Astrocyte of the spinal cord (primary cell): ENCODE measurements around the gene SPIN1.

Experiments
- DNase-seq: peaks from one replicate; pipeline ENCODE4 v3.0.0; 2011; ENCODE audit warnings: low read depth, low spot score
- H3K4me3 ChIP-seq: 2 replicates; pipeline ENCODE4 v1.5.1; 2011; ENCODE audit warnings: low read depth, mild to moderate bottlenecking, low read length, moderate library complexity
- in situ Hi-C: cut with HindIII; loops from 2 replicates; pipeline ENCODE4 v1.10.0; 2017; ENCODE audit warnings: low sequenced_read_pairs
- TF ChIP-seq, protein P1 (sequence below): IDR thresholded peaks from 2 replicates; pipeline ENCODE4 v1.5.1; 2012; ENCODE audit warnings: low read depth, mild to moderate bottlenecking, low read length, inconsistent platforms

SPIN1 gene

GRCh38 chr9:88433583-88434255 is 45.5 kb downstream of the SPIN1 start:
- TF ChIP-seq, protein P1, sequence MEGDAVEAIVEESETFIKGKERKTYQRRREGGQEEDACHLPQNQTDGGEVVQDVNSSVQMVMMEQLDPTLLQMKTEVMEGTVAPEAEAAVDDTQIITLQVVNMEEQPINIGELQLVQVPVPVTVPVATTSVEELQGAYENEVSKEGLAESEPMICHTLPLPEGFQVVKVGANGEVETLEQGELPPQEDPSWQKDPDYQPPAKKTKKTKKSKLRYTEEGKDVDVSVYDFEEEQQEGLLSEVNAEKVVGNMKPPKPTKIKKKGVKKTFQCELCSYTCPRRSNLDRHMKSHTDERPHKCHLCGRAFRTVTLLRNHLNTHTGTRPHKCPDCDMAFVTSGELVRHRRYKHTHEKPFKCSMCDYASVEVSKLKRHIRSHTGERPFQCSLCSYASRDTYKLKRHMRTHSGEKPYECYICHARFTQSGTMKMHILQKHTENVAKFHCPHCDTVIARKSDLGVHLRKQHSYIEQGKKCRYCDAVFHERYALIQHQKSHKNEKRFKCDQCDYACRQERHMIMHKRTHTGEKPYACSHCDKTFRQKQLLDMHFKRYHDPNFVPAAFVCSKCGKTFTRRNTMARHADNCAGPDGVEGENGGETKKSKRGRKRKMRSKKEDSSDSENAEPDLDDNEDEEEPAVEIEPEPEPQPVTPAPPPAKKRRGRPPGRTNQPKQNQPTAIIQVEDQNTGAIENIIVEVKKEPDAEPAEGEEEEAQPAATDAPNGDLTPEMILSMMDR, result no peak

DNA sequence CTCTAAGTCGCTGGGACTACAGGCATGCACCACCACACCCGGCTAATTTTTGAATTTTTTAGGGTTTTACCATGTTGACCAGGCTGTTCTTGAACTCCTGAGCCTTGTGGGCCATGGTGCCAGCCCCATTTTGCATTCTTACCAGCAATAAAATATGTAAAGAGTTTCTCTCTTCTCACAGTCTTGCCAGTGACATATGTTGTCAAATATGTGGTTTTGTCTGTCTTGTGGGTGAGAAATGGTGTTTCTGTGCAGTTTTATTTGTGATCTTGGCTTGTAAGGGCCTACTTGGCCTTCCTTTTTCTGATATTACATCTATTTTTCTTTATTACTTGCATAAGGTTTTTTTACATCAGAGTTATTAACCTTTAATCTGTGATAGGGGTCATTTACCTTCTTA is 47.1 kb downstream of the SPIN1 start:
- TF ChIP-seq, protein P1, result no peak
- in situ Hi-C loops, result no loop called here
- no peak for DNase-seq
- H3K4me3 ChIP-seq, result no peak overlapping the region

More at GRCh38 chr9:88433583-88434255, 45.5 kb downstream of the SPIN1 start:
- in situ Hi-C loops, result no loop called here
- DNase-seq, result peak; percentile 46
- H3K4me3 ChIP-seq, result no peak overlapping the region

DNA sequence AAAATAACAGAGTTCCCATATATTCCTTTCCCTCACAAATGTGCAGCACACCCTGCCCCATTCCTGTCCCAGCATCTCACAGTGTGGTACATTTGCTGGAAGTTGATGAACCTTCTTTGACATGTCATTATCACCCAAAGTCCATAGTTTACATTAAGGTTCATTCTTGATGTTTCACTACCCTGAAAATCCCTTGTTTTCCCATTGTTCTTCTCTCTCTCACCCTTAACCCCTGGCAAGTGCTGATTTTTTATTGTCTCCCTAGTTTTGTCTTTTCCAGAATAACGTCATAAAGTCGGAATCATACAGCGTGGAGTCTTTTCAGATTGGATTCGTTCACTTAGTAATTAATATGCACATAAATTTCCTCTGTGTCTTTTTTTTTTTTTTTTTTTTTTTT is 48.1 kb downstream of the SPIN1 start:
- no peak overlapping the region for H3K4me3 ChIP-seq
- TF ChIP-seq, protein P1, result no peak
- in situ Hi-C loops, result no loop called here
- no peak for DNase-seq

DNA sequence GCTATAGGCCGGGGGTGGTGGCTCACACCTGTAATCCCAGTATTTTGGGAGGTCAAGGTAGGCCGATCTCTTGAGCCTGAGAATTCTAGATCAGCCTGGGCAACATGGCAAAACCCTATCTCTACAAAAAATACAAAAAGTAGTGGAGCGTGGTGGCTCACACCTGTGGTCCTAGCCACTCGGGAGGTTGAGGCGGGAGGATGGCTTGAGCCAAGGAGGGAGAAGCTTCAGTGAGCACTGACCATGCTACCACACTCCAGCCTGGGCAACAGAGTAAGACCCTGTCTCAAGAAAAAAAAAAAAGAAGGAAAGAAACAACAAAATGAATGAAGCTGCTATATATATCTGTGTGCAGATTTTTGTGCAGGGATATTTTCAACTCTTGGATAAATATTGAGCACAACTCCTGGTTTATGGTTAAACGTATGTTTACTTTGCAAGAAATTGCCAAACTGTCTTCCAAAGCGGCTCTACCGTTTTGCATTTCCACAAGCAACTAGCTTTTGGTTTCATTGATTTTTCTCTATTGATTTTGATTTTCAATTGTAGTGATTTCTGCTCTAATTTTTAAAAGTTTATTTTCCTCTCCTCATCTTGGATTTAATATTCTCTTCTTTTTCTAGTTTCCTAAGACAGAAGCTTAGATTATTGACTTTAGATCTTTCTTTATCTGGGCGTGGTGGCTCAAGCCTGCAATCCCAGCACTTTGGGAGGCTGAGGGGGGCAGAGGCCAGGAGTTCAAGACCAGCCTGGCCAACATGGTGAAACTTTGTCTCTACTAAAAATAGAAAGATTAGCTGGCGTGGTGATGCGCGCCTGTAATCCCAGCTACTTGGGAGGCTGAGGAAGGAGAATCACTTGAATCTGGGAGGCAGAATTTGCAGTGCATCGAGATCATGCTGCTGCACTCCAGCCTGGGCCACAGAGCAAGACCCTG is 49.2 kb downstream of the SPIN1 start:
- no peak overlapping the region for H3K4me3 ChIP-seq
- TF ChIP-seq, protein P1, result no peak
- in situ Hi-C loops, result no loop called here
- no peak for DNase-seq

- in situ Hi-C loops, result no loop called here
- DNase-seq, result no peak
- H3K4me3 ChIP-seq, result no peak overlapping the region
- TF ChIP-seq, protein P1, result no peak
These were observed 50.6 kb downstream of the SPIN1 start for GRCh38 chr9:88438811-88439210.

- no peak for DNase-seq
- no peak overlapping the region for H3K4me3 ChIP-seq
- TF ChIP-seq, protein P1, result no peak
- in situ Hi-C loops, result no loop called here
These were observed 53.2 kb downstream of the SPIN1 start for GRCh38 chr9:88441301-88442007.
